ENCODE measurements around the gene EXOC1L.

EXOC1L gene

GRCh38 chr4:55849724-55850123, 30.1 kb downstream of the EXOC1L start:
- no peak for TF ChIP-seq CTCF (IDR thresholded peaks at IDR 0.05; ENCODE audit: low read depth, low read length)
- in situ Hi-C loops (cut with HindIII; ENCODE audit: low sequenced_read_pairs): no loop called here
- H3K4me3 ChIP-seq (ENCODE audit: low read depth, low read length): no peak overlapping the region
- DNase-seq (ENCODE audit: low read depth, low spot score): no peak

GRCh38 chr4:55851885-55852284, 32.3 kb downstream of the EXOC1L start:
- no peak for DNase-seq (ENCODE audit: low read depth, low spot score)
- in situ Hi-C loops (cut with HindIII; ENCODE audit: low sequenced_read_pairs): no loop called here
- no peak overlapping the region for H3K4me3 ChIP-seq (ENCODE audit: low read depth, low read length)
- no peak for TF ChIP-seq CTCF (IDR thresholded peaks at IDR 0.05; ENCODE audit: low read depth, low read length)

GRCh38 chr4:55853484-55854046, 34.0 kb downstream of the EXOC1L start, which contains the start of gene EXOC1:
Gene EXOC1 (plus strand): TSS chr4:55853648. CDS start chr4:55858324, 4,676 bp downstream.
- H3K4me3 ChIP-seq (ENCODE audit: low read depth, low read length): peak within 1 kb of the TSS; percentile 96
- peak; percentile 97 for DNase-seq (ENCODE audit: low read depth, low spot score)
- in situ Hi-C loops (cut with HindIII; ENCODE audit: low sequenced_read_pairs): no loop called here
- TF ChIP-seq CTCF (IDR thresholded peaks at IDR 0.05; ENCODE audit: low read depth, low read length): no peak

- no peak for DNase-seq (ENCODE audit: low read depth, low spot score)
- in situ Hi-C loops (cut with HindIII; ENCODE audit: low sequenced_read_pairs): no loop called here
- peak overlapping the region; percentile 96 for H3K4me3 ChIP-seq (ENCODE audit: low read depth, low read length)
- TF ChIP-seq CTCF (IDR thresholded peaks at IDR 0.05; ENCODE audit: low read depth, low read length): no peak
These were observed 34.5 kb downstream of the EXOC1L start for GRCh38 chr4:55854129-55854528.

- in situ Hi-C loops (cut with HindIII; ENCODE audit: low sequenced_read_pairs): no loop called here
- no peak for DNase-seq (ENCODE audit: low read depth, low spot score)
- no peak overlapping the region for H3K4me3 ChIP-seq (ENCODE audit: low read depth, low read length)
- no peak for TF ChIP-seq CTCF (IDR thresholded peaks at IDR 0.05; ENCODE audit: low read depth, low read length)
These were observed 38.0 kb downstream of the EXOC1L start for GRCh38 chr4:55857586-55857985.

- in situ Hi-C loops (cut with HindIII; ENCODE audit: low sequenced_read_pairs): no loop called here
- DNase-seq (ENCODE audit: low read depth, low spot score): no peak
- H3K4me3 ChIP-seq (ENCODE audit: low read depth, low read length): no peak overlapping the region
- TF ChIP-seq CTCF (IDR thresholded peaks at IDR 0.05; ENCODE audit: low read depth, low read length): no peak
These were observed 40.1 kb downstream of the EXOC1L start for GRCh38 chr4:55859711-55860110.

Measured in astrocyte of the spinal cord (primary cell).